H4 (cell line): ENCODE data around the gene EML3. TPM values are rescaled to one million over a fixed set of nuclear protein-coding genes. Genes with fewer than 3 reads are reported as not detected.
"Not testable (repeated sequence)": the region's sequence is repeated elsewhere in the genome, so short reads cannot be mapped to it uniquely, and the experiment has no call there.

Experiments
- DNase-seq: peaks from one replicate; pipeline ENCODE4 v3.0.0-alpha.2; 2015; ENCODE audit warnings: low spot score
- total RNA-seq: library from RNA; depleted of rRNA; stranded (reverse); fragments of >200 nt; shearing (Covaris generic); gene quantifications from 2 replicates; pipeline ENCODE4 v1.2.3, GENCODE V29; 2014

The EML3 gene
- total RNA-seq, 1 experiment from 2014 or later: 10.1 TPM

DNA sequence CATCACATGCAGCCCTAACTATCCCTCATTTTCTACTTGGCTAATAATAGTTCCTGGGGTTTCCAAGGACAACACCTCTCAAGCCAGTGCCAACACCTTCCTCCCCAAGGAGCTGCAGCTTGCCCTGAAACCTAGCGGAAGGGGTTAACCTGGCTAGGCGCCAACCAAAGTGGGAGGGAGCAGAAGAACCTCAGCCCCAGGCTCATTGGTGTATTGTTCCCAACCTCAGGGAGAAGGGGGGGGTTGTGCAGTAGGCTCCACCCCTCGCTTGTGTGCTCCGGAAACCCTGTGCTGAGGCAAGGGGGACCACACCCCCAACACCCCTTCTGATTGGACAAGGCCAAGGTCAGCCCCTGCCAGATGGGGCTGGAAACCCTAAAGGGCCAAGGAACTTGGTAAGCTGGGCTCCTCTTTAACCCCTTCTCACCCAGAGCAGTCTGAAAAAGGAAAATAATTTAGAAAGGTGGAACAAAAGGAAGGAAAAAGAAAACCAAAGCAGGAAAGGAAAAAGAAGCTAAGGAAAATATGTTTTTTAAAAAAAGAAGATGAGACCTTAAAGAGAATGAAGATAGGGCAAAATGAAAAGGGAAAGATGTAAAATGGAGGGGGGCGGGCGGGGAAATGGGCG, 13.4 kb downstream of the EML3 start:
- DNase-seq: peak; percentile 98

GRCh38 chr11:62595124-62595523, 17.5 kb downstream of the EML3 start:
- DNase-seq: no peak

DNA sequence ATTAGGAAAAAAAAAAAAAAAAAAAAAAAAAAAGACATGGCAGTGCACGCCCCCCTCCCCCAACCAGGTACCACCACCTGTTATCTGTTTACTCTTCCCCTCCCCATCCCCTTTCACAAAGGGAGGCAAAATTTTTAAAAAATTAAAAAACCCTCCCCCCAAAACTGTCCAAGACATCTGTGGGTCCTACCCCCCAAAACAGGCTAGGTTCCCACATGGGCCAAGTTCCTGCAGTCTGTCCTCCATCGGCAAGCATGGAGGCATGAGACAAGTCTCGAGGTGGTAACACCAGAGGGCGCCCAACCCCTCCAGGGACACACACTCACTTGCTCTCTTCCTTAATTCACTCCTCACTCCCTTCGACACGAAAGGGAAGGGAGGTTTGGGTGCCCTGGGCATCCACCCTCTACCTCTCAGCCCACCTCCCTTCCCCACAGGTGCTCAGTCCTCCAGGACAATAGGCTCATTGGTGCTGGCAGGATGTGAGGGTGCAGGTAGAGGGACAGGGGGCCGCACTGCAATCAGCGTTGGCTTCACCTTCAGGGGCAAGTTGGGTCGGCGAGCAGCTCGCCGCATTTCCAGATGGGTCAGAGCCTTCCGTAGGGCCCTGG, 19.0 kb downstream of the EML3 start:
- peak; percentile 67 for DNase-seq

GRCh38 chr11:62592989-62593421, 19.6 kb downstream of the EML3 start:
- no peak for DNase-seq

GRCh38 chr11:62592146-62592815, 20.3 kb downstream of the EML3 start:
- DNase-seq: no peak

GRCh38 chr11:62591448-62592145, 21.0 kb downstream of the EML3 start, which contains the start of gene TUT1:
TUT1 (minus strand) TSS chr11:62591523; CDS start chr11:62591485, 38 bp downstream.
- DNase-seq: peak; percentile 99

GRCh38 chr11:62588966-62589637, 23.5 kb downstream of the EML3 start:
- DNase-seq: no peak

- not testable (repeated sequence) for DNase-seq
These were observed 27.2 kb downstream of the EML3 start for GRCh38 chr11:62585356-62585755.

DNA sequence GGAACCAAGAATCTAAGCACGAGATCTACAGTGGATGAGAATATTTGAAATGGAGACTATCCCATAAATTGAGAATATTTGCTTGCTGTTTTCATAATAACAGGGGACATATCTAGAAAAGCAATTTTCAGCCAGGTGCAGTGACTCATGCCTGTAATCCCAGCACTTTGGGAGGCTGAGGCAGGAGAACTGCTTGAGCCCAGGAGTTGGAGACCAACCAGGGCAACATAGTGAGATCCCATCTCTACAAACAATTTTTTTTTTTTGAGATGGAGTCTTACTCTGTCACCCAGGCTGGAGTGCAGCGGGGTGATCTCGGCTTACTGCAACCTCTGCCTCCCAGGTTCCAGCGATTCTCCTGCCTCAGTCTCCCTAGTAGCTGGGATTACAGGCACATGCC, 30.8 kb downstream of the EML3 start:
- not testable (repeated sequence) for DNase-seq

DNA sequence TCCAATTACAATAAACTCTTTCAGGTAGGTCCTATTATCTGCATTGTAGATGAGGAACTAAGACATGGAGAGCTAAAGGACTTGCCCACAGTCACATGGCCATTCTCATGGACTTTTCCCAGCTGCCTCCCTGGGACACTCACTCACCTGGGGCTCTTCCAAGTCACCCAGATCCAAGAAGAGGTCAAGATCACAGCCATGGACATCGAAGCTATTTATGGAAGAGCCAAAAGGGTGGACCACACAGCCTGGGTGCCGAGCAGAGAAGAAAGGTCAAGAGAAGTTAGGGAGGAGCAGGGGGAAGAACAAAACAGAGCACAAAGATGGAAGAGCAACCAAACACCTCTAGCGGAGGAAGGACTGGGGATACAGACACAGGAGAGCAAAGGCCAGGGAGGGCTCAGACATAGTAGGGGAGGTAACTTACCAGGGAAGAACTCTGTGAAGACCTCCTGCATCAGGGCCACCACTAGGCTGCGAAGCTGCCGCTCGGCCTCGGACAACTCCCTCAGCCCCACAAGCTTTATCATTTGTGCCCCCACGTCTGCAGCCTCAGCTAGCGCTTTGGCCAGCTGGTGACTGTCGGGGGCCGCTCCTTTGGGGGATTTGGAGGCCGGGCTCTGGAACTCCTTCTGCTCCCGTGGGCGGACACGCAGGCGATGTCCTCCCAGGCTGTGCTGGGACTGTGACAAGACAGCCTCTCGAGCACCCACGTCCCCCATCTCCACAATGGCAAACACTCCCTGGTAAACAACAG, 31.4 kb downstream of the EML3 start:
- no peak for DNase-seq

DNA sequence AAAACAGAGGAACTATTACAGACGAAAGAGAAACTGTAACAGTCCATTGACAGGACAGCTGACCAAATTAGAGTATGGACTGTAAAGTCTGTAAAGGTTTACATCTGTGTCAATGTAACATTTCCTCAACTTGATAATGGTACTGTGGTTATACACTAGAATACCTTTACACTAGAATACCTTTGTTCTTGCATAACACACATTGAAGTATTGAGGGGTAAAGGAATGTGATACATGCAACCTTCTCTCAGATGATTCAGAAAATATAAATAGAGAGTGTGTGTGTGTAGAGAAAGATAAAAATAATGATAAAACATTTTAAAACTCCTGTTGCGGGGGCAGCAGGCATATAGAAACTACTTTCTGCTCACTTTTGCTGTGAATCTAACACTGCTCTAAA, 33.3 kb downstream of the EML3 start:
- DNase-seq: no peak

DNA sequence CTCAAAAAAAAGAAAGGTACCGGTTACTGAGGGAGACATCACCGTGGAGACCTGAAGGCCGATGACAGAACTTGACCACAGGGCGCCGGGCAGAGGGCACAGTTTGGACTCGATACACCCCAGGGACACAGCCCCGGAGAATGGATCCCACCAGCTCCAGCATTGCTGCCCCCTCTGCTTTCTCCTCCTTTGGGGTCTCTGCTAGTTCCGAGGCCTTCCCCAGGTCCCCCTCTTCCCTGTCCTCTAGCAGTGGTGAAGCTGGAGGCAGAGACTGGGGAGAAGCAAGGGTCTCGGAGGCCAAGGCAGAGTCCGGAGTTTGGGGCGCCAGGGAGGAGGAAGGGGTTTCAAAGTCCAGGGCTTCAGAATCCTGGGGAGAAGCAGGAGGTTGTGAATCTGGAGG, 34.0 kb downstream of the EML3 start:
- no peak for DNase-seq

DNA sequence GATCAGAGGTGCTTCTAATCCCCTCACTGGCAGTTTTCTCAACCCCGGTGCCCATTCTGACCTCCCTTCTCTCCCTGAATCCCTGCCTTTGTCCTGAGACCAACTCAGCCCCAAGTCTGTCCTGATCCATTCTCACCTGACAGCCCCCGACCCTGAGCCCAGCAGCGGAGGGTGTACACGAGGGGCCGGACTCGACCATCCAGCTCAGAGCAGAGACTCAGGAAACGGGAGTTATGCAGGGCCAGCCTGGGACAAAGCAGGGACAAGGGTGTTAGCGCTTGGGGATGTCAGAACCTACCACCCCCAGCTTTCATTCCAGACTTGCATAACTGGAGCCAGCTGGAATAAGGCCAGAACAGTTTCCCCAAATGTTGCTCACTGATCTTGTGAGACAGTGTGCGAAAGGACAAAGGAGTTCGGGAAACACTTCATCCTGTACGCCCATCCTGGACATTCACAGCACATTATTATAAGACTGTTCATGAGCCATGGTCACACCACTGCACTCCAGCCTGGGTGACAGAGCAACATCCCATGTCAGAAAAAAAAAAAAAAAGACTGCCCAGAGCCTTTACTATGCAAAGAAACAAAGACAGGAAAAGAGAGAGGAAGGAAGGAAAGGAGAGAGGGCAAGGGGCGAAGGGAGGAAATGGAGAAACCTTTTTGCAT, 35.4 kb downstream of the EML3 start:
- DNase-seq: no peak

DNA sequence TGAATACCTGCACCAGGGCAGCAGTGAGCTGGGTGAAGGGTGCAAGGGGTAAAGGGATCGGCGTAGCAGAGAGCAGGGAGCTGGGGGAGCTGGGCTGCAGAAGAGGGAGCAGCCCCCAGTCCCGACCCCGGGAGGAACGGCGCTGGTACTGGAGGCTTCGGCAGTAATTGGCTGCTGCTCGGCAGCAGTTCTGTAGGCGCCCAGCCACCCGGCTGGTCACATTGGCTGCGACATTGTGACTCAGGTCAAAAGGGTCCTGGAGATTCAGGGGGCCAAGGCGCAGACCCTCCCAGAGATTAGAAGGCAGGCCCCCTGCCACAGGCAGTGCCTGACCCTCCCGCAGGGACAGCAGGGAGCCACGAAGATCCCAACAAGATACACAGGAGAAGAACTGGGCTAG, 36.7 kb downstream of the EML3 start:
- no peak for DNase-seq

DNA sequence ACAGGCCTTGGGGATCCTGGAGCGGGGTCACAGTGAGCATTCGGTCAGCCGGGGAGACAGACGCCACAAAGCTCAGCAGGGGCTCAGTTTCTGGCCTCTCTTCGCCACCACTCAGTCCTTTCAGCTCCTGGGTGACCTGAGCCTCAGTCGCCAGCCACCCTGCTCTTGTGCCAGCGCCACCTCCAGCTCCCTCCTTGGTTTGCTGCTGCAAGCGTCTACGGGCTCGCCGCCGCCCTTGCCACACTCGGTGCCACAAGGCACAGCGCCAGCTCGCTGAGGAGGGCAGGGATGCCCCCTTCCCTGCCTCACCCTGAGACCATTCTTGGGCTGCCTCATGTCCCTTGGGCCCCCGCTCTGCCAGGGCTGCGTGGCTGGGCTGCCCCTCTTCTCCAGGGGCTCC, 37.4 kb downstream of the EML3 start:
- DNase-seq: no peak

GRCh38 chr11:62574363-62575071, 38.1 kb downstream of the EML3 start:
- DNase-seq: no peak

- DNase-seq: peak; percentile 99
These were observed 38.8 kb downstream of the EML3 start, which contains the start of gene EEF1G for GRCh38 chr11:62573592-62574362. EEF1G (minus strand) TSS chr11:62573891; CDS start chr11:62573842, 49 bp downstream.

- no peak for DNase-seq
These were observed 39.5 kb downstream of the EML3 start for GRCh38 chr11:62573006-62573591.

DNA sequence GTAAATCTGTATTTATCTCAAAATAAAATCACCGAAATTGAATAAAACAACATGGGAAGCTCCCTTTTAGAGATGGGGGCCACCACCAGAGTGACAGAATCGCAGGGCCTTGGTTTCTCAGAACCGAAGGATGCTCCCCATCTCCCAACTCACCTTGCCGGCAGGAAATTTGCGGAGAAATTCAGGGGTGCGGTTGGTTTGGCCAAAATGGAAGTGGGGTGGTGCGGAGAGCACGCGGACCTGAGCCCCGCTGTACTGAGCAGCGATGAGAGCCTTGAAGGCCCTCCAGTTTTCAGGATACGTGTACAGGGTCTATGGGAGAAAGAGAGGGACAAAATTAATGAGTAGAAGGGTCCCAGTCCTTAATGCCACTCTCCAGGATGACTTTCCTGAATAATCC, 40.1 kb downstream of the EML3 start:
- DNase-seq: no peak
